HepG2 (cell line): ENCODE data around the gene INTS12. TPM values are rescaled to one million over a fixed set of nuclear protein-coding genes. Genes with fewer than 3 reads are reported as not detected.

Experiments
- CEBPZ ChIP-seq: IDR thresholded peaks from 2 replicates; pipeline ENCODE4 v1.6.1; 2012; ENCODE audit warnings: low read length, improper control_type of control experiment
- MYPOP ChIP-seq: sonication (generic); formaldehyde crosslinking; IDR thresholded peaks from 2 replicates; pipeline ENCODE4 v1.8.1; 2023; ENCODE audit warnings: mild to moderate bottlenecking, moderate library complexity, missing genetic modification reagents
- TFDP2 ChIP-seq: sonication (generic); formaldehyde crosslinking; IDR thresholded peaks from 2 replicates; pipeline ENCODE4 v1.4.0; 2020; ENCODE audit warnings: missing genetic modification reagents
- THYN1 ChIP-seq: sonication (generic); formaldehyde crosslinking; IDR thresholded peaks from 2 replicates; pipeline ENCODE4 v1.8.1; 2023; ENCODE audit warnings: low read depth, mild to moderate bottlenecking, moderate library complexity, missing genetic modification reagents, borderline replicate concordance
- ZBTB39 ChIP-seq: sonication (generic); formaldehyde crosslinking; IDR thresholded peaks from 2 replicates; pipeline ENCODE4 v1.5.0; 2020; ENCODE audit warnings: missing genetic modification reagents
- ZIK1 ChIP-seq: sonication (generic); formaldehyde crosslinking; IDR thresholded peaks from 2 replicates; pipeline ENCODE4 v1.5.0; 2020; ENCODE audit warnings: mild to moderate bottlenecking, low read depth, missing genetic modification reagents, borderline replicate concordance
- ZNF331 ChIP-seq: sonication (generic); formaldehyde crosslinking; IDR thresholded peaks from 2 replicates; pipeline ENCODE4 v1.4.0; 2020; ENCODE audit warnings: missing genetic modification reagents
- polyA plus RNA-seq, 8 experiments: library from polyadenylated mRNA; depleted of rRNA in 3 of 8; stranded (reverse) in 7 of 8; unstranded in 1 of 8; fragments of >200 nt; fragmentation: Illumina TruSeq in 4 of 8; extraction: Trizol in 4 of 8; gene quantifications; 2 replicates each; pipeline versions ENCODE4 v1.2.1 to v1.2.3, GENCODE V29; 2011 to 2016; ENCODE audit warnings: low read depth in 4 of 8, missing spikeins in 1 of 8, mixed read lengths in 1 of 8; ENCODE audit not compliant: insufficient read depth in 1 of 8
- total RNA-seq, 5 experiments: library from RNA; depleted of rRNA; stranded (reverse); fragments of >200 nt; fragmentation: Illumina TruSeq; extraction: Trizol; gene quantifications; 2 replicates each; pipeline ENCODE4 v1.2.3, GENCODE V29; 2016; ENCODE audit warnings: low read depth in 1 of 5

Gene INTS12
- total and polyA plus RNA-seq, 2 of the 13 experiments (the other 11 are each of a cell fraction or from before 2014, with no cell fraction given): 20.2 to 21.1 TPM

- TF ChIP-seq CEBPZ (no peak), THYN1 (CRISPR knock-in tag) (no peak), ZNF331 (no peak), ZBTB39 (CRISPR knock-in tag) (no peak), ZIK1 (CRISPR knock-in tag) (no peak), MYPOP (CRISPR knock-in tag) (no peak), TFDP2 (CRISPR knock-in tag) (no peak)
Observed at GRCh38 chr4:105634402-105635080, 73.9 kb downstream of the INTS12 start (continued).
